Astrocyte of the cerebellum (primary cell): ENCODE results near the gene NCEH1.

Experiments used
- DNase-seq: peaks from one replicate; pipeline ENCODE4 v3.0.0-alpha.2; 2011; ENCODE audit warnings: low read depth
- H3K4me3 ChIP-seq: 2 replicates; pipeline ENCODE4 v1.5.1; 2011; ENCODE audit warnings: mild to moderate bottlenecking, low read depth, low read length, moderate library complexity
- in situ Hi-C: cut with HindIII; loops from 2 replicates; pipeline ENCODE4 v1.10.0; 2017; ENCODE audit warnings: low sequenced_read_pairs
- TF ChIP-seq, protein P1 (sequence below): IDR thresholded peaks from 2 replicates; pipeline ENCODE4 v1.5.1; 2012; ENCODE audit warnings: low read length, low read depth, moderate library complexity, mild to moderate bottlenecking; ENCODE audit errors: missing control alignments

NCEH1 gene

GRCh38 chr3:172679599-172679998, 31.3 kb downstream of the NCEH1 start:
- in situ Hi-C loops, result no loop called here
- TF ChIP-seq, protein P1, sequence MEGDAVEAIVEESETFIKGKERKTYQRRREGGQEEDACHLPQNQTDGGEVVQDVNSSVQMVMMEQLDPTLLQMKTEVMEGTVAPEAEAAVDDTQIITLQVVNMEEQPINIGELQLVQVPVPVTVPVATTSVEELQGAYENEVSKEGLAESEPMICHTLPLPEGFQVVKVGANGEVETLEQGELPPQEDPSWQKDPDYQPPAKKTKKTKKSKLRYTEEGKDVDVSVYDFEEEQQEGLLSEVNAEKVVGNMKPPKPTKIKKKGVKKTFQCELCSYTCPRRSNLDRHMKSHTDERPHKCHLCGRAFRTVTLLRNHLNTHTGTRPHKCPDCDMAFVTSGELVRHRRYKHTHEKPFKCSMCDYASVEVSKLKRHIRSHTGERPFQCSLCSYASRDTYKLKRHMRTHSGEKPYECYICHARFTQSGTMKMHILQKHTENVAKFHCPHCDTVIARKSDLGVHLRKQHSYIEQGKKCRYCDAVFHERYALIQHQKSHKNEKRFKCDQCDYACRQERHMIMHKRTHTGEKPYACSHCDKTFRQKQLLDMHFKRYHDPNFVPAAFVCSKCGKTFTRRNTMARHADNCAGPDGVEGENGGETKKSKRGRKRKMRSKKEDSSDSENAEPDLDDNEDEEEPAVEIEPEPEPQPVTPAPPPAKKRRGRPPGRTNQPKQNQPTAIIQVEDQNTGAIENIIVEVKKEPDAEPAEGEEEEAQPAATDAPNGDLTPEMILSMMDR, result no peak
- no peak overlapping the region for H3K4me3 ChIP-seq
- no peak for DNase-seq

DNA sequence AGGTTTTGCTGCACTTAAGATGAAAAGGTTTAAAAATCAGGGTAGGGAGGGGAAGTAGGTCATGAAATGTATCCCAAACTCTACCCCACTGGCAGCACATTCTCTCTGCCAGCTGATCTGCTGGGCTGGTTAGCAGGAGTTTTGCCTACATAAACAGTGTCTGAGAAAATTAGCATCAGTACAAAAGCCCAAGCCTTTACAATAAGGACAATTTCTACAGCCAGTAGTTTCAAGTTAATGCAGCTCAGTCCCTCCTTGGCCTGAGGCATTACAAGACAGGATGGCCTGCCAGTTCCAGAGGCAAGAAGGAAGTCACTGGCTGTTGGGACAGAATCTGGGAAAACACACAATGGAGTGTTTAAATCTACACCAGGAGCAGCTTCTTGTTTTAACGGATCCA, 32.8 kb downstream of the NCEH1 start:
- in situ Hi-C loops, result no loop called here
- H3K4me3 ChIP-seq, result no peak overlapping the region
- DNase-seq, result no peak
- TF ChIP-seq, protein P1, result no peak

GRCh38 chr3:172676196-172676922, 34.5 kb downstream of the NCEH1 start:
- DNase-seq, result no peak
- H3K4me3 ChIP-seq, result no peak overlapping the region
- TF ChIP-seq, protein P1, result no peak
- in situ Hi-C loops, result no loop called here

DNA sequence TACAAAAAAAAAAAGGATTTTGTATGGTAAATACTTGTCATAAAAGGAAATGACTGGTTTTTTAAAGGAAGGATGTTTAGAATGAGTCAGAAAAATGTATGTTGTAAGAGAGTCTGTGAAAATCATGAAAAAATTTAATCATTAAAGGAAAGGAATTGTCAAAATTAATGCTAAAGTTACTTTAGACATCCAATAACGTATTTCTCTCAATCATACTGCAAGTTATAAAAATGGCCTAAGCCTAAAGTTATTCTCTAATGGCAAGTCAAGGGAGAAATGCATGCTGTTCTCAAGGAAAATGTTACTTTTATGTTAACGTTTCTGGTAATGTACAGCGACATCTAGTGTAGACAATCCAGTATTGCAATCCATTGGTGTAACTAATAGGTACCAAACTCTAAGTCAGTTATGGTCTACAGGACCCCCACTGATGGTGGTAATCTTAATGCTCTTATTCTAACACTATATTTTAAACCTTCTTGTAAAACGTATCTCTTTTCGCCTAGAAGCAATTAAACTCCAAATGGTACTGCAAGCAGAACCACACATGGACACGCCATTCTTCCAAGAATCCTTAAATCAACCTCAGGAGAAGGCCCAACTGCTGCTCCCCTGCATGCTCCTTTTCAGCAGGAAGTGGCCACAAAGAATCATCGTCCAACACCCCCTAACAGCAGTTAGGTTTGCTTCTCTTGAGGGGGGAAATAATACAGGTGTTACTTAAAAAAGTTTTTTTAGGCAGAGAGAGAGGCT, 35.2 kb downstream of the NCEH1 start:
- TF ChIP-seq, protein P1, result peak; percentile 52
- H3K4me3 ChIP-seq, result no peak overlapping the region
- in situ Hi-C loops, result no loop called here
- DNase-seq, result no peak

GRCh38 chr3:172673210-172673679, 37.6 kb downstream of the NCEH1 start:
- in situ Hi-C loops, result loop anchor here (25.0 kb wide), 1 partner anchor 311 kb away; no protein-coding TSS in a partner anchor
- TF ChIP-seq, protein P1, result peak; percentile 71
- H3K4me3 ChIP-seq, result no peak overlapping the region
- no peak for DNase-seq

DNA sequence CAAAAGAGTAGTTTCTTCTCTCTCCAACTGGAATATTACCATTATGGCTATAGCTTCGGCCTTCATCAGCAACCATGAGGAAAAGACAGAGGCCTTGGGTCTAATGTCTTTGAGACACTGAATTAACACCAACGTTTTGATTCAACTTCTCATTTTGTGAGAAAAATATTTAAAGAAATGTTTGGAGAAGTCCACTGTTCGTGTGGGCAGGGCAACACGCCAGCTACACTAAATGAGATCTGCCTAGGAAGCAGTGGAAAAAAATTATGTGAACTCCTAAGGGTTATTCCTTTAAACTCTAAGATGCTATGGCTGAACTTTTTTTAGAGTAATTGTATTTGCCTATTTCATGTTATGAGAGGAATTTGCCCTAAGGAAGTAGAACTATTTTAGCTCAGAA, 41.8 kb downstream of the NCEH1 start:
- no peak overlapping the region for H3K4me3 ChIP-seq
- in situ Hi-C loops, result loop anchor here (25.0 kb wide), 1 partner anchor 307 kb away; no protein-coding TSS in a partner anchor
- DNase-seq, result no peak
- TF ChIP-seq, protein P1, result no peak
